Loucy (cell line): Measurements from ENCODE around the gene CABCOCO1.

Experiments used
- H2AFZ ChIP-seq: fragments of 200-600 bp; sonication (generic); 2 replicates; pipeline ENCODE4 v1.6.0; 2016; ENCODE audit warnings: antibody characterized with exemption, mild to moderate bottlenecking, low read length, moderate library complexity
- H3F3A ChIP-seq: fragments of 200-600 bp; 2 replicates; pipeline ENCODE4 v1.6.0; 2016; ENCODE audit warnings: antibody characterized with exemption, low read depth, mild to moderate bottlenecking
- H3K27me3 ChIP-seq: fragments of 200-600 bp; sonication (generic); 2 replicates; pipeline ENCODE4 v1.6.1; 2014; ENCODE audit warnings: low read length, mild to moderate bottlenecking; ENCODE audit not compliant: insufficient read depth, poor library complexity, severe bottlenecking
- H3K36me3 ChIP-seq: fragments of 200-600 bp; sonication (generic); 2 replicates; pipeline ENCODE4 v1.6.1; 2016; ENCODE audit warnings: low read length; ENCODE audit not compliant: insufficient read depth
- H3K4me1 ChIP-seq: fragments of 200-600 bp; sonication (generic); 2 replicates; pipeline ENCODE4 v1.5.1; 2014; ENCODE audit warnings: low read length, mild to moderate bottlenecking; ENCODE audit not compliant: insufficient read depth, poor library complexity, severe bottlenecking
- H3K4me2 ChIP-seq: fragments of 200-600 bp; sonication (generic); 2 replicates; pipeline ENCODE4 v1.6.0; 2014; ENCODE audit warnings: antibody characterized with exemption, low read length, low read depth, mild to moderate bottlenecking; ENCODE audit not compliant: poor library complexity, severe bottlenecking
- H3K4me3 ChIP-seq: fragments of 200-600 bp; sonication (generic); 2 replicates; pipeline ENCODE4 v1.5.1; 2014; ENCODE audit warnings: low read length, mild to moderate bottlenecking, mixed read lengths; ENCODE audit not compliant: poor library complexity, severe bottlenecking
- H3K79me2 ChIP-seq: fragments of 200-600 bp; sonication (generic); 2 replicates; pipeline ENCODE4 v1.6.1; 2014; ENCODE audit warnings: low read length; ENCODE audit not compliant: insufficient read depth
- H3K9ac ChIP-seq: fragments of 200-600 bp; sonication (generic); 2 replicates; pipeline ENCODE4 v1.6.0; 2014; ENCODE audit warnings: mild to moderate bottlenecking, low read depth, low read length, moderate library complexity; ENCODE audit not compliant: poor library complexity, severe bottlenecking
- H3K9me2 ChIP-seq: fragments of 200-600 bp; sonication (generic); replicated peaks from 2 replicates; pipeline ENCODE4 v1.6.1; 2016; ENCODE audit warnings: low read depth, low read length, mixed read lengths
- H3K9me3 ChIP-seq: fragments of 200-600 bp; sonication (generic); 2 replicates; pipeline ENCODE4 v1.6.1; 2014; ENCODE audit warnings: mild to moderate bottlenecking, antibody characterized with exemption, low read length, low read depth; ENCODE audit not compliant: insufficient read depth
- H4K20me1 ChIP-seq: fragments of 200-600 bp; sonication (generic); 2 replicates; pipeline ENCODE4 v1.6.0; 2014; ENCODE audit warnings: antibody characterized with exemption, low read length, mild to moderate bottlenecking; ENCODE audit not compliant: insufficient read depth, poor library complexity, severe bottlenecking
- EZH2phosphoT487 ChIP-seq: fragments of 200-600 bp; IDR thresholded peaks from 2 replicates; pipeline ENCODE4 v1.6.1; 2018; ENCODE audit warnings: antibody characterized with exemption, mild to moderate bottlenecking, moderate library complexity, borderline replicate concordance
- TF ChIP-seq, protein P1 (sequence below): fragments of 200-600 bp; sonication (generic); conservative IDR thresholded peaks from 2 replicates; pipeline ENCODE4 v1.5.1; 2014; ENCODE audit warnings: mild to moderate bottlenecking, antibody characterized with exemption, low read length

The CABCOCO1 gene

DNA sequence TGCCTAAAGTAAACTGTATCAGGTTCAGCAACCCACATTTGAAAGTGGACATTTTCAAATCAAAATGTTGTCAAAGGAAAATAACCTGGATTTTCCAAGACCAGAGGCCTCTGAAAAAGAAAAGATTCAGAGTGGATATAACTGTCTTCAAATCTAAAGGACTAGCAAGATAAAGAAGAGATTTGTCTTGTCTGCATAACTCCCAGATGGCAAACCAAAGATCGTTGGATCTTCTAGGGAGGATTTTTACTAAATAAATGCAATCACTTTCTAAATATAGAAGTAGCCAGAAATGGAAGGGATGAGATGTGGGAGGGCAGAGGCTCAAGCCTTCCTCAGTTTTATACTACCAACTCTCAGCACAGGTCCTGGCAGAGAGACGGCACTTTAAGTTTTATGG lies 39.0 kb downstream of the CABCOCO1 start:
- Histone ChIP-seq H3K9ac (no peak overlapping the region), H4K20me1 (no peaks in the 10 kb centered on the region), H3K4me3 (no peak overlapping the region), H2AFZ (peak overlapping the region; percentile 44; the same call in 1 of the 2 replicates), H3K27me3 (no peaks in the 10 kb centered on the region), H3F3A (no peaks in the 10 kb centered on the region), H3K36me3 (no peaks in the 10 kb centered on the region), H3K4me2 (no peak overlapping the region), H3K4me1 (peaks cover 17% of the 10 kb centered on the region), H3K9me2 (no peaks in the 10 kb centered on the region), H3K9me3 (no peaks in the 10 kb centered on the region), H3K79me2 (no peaks in the 10 kb centered on the region)
- TF ChIP-seq EZH2phosphoT487: no peak
- TF ChIP-seq, protein P1, sequence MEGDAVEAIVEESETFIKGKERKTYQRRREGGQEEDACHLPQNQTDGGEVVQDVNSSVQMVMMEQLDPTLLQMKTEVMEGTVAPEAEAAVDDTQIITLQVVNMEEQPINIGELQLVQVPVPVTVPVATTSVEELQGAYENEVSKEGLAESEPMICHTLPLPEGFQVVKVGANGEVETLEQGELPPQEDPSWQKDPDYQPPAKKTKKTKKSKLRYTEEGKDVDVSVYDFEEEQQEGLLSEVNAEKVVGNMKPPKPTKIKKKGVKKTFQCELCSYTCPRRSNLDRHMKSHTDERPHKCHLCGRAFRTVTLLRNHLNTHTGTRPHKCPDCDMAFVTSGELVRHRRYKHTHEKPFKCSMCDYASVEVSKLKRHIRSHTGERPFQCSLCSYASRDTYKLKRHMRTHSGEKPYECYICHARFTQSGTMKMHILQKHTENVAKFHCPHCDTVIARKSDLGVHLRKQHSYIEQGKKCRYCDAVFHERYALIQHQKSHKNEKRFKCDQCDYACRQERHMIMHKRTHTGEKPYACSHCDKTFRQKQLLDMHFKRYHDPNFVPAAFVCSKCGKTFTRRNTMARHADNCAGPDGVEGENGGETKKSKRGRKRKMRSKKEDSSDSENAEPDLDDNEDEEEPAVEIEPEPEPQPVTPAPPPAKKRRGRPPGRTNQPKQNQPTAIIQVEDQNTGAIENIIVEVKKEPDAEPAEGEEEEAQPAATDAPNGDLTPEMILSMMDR: no peak

DNA sequence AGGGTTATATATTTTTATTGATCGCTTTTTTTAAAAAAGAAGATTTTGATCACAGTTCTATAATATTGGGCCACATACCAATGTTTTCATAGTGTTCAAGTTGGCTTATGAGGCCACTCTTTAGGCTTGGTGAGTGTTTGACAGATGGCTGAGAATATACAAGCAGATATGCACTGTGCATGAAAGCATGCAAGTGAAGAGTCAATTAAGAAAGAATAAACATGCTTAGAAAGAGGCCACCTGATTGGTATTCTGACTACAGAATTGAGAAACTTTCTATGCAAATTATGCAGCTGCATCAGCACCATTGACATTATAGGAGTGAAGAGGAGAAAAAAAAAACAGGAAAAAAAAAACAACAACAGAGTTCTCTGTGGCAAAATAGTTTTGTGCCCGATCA lies 39.9 kb downstream of the CABCOCO1 start:
- Histone ChIP-seq H3F3A (no peaks in the 10 kb centered on the region), H3K27me3 (no peaks in the 10 kb centered on the region), H3K4me3 (no peak overlapping the region), H3K9me3 (no peaks in the 10 kb centered on the region), H2AFZ (0 out of 2 replicates have a peak overlapping the region, but pooled peaks have one; percentile 19), H3K9ac (no peak overlapping the region), H4K20me1 (no peaks in the 10 kb centered on the region), H3K9me2 (no peaks in the 10 kb centered on the region), H3K4me2 (no peak overlapping the region), H3K4me1 (peaks cover 17% of the 10 kb centered on the region), H3K79me2 (no peaks in the 10 kb centered on the region), H3K36me3 (no peaks in the 10 kb centered on the region)
- no peak for TF ChIP-seq EZH2phosphoT487
- TF ChIP-seq, protein P1: no peak

DNA sequence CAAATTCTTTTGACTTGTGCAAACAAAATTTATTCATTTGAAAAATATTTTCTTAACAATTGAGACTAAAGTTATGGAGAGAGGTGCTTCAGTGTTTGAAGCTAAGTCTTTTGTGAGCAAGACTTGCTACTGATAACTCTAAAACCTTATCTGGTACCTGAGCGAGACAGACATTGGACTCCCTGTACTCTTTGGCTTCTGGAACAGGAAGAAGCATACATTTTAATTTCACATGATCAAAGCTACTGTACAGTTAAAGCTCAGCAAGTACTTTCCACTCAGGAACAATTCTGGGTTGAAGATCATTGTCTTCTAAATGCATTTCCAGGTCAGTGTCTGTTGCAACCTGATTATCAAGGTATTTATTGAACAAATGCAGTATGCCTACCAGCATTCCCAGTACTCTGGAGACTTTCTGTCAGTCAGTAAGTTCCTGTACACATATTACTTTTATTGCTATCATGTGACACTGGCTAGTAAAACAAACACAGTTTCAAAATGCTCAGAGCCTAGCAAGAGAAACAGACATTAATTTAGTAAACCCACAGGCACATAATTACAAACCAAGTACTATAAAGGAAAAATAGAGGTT lies 42.4 kb downstream of the CABCOCO1 start:
- no peaks in the 10 kb centered on the region for H4K20me1 ChIP-seq
- H3K79me2 ChIP-seq: no peaks in the 10 kb centered on the region
- H3K4me3 ChIP-seq: no peak overlapping the region
- H3K9ac ChIP-seq: no peak overlapping the region
- H3K27me3 ChIP-seq: no peaks in the 10 kb centered on the region
- no peak for TF ChIP-seq EZH2phosphoT487
- TF ChIP-seq, protein P1: no peak
- peak overlapping the region; percentile 7 for H3K4me2 ChIP-seq
- H3K9me3 ChIP-seq: no peaks in the 10 kb centered on the region
- H2AFZ ChIP-seq: peak overlapping the region; percentile 84
- no peaks in the 10 kb centered on the region for H3K36me3 ChIP-seq
- H3K9me2 ChIP-seq: no peaks in the 10 kb centered on the region
- peaks cover 17% of the 10 kb centered on the region for H3K4me1 ChIP-seq
- H3F3A ChIP-seq: no peaks in the 10 kb centered on the region
